NCI-H128 (cell line): ENCODE results near the gene MYBBP1A.
A peak's percentile ranks its signal among the peaks of the same experiment; 100 is the strongest.

Experiments used
- DNase-seq: peaks from one replicate; lab custom pipeline; 2025; ENCODE audit not compliant: unreplicated experiment; lab: John Stamatoyannopoulos, UW

Gene MYBBP1A

GRCh38 chr17:4506175-4506813 is 48.9 kb downstream of the MYBBP1A start:
- no peak for DNase-seq

GRCh38 chr17:4505187-4505586 is 50.0 kb downstream of the MYBBP1A start:
- DNase-seq: no peak

GRCh38 chr17:4504188-4504587 is 51.0 kb downstream of the MYBBP1A start:
- no peak for DNase-seq

GRCh38 chr17:4503283-4504025 is 51.7 kb downstream of the MYBBP1A start:
- DNase-seq: no peak

- no peak for DNase-seq
Measured at GRCh38 chr17:4502466-4503154, 52.6 kb downstream of the MYBBP1A start.

- DNase-seq: no peak
Measured at GRCh38 chr17:4501295-4501949, 53.8 kb downstream of the MYBBP1A start.

- DNase-seq: no peak
Measured at GRCh38 chr17:4500191-4500571, 55.0 kb downstream of the MYBBP1A start.

- DNase-seq: no peak
Measured at GRCh38 chr17:4499431-4500190, 55.6 kb downstream of the MYBBP1A start.

GRCh38 chr17:4498461-4499397 is 56.5 kb downstream of the MYBBP1A start, which contains the start of gene SPNS2:
SPNS2 (plus strand) TSS chr17:4498881; CDS start chr17:4499048, 167 bp downstream.
- DNase-seq: peak; percentile 37

- DNase-seq: no peak
Measured at GRCh38 chr17:4497101-4497824, 57.9 kb downstream of the MYBBP1A start.

- DNase-seq: no peak
Measured at GRCh38 chr17:4492721-4493561, 62.2 kb downstream of the MYBBP1A start.

- no peak for DNase-seq
Measured at GRCh38 chr17:4490637-4491061, 64.5 kb downstream of the MYBBP1A start.

- no peak for DNase-seq
Measured at GRCh38 chr17:4490109-4490591, 65.0 kb downstream of the MYBBP1A start.

- no peak for DNase-seq
Measured at GRCh38 chr17:4488989-4489595, 66.1 kb downstream of the MYBBP1A start.
